ENCODE measurements around the gene NXPH4.

The NXPH4 gene

GRCh38 chr12:57219993-57220754 is 3.6 kb downstream of the NXPH4 start:
- DNase-seq: no peak

GRCh38 chr12:57220770-57221168 is 4.2 kb downstream of the NXPH4 start:
- no peak for DNase-seq

- DNase-seq: no peak
Observed at GRCh38 chr12:57221169-57221917, 4.7 kb downstream of the NXPH4 start.

- DNase-seq: no peak
Observed at GRCh38 chr12:57222286-57223190, 5.9 kb downstream of the NXPH4 start.

GRCh38 chr12:57223191-57224165 is 6.9 kb downstream of the NXPH4 start:
- no peak for DNase-seq

- DNase-seq: no peak
Observed at GRCh38 chr12:57224278-57224972, 7.8 kb downstream of the NXPH4 start.

- no peak for DNase-seq
Observed at GRCh38 chr12:57224973-57225679, 8.5 kb downstream of the NXPH4 start.

GRCh38 chr12:57225680-57226210 is 9.2 kb downstream of the NXPH4 start:
- no peak for DNase-seq

GRCh38 chr12:57226588-57227314 is 10.2 kb downstream of the NXPH4 start:
- DNase-seq: no peak

GRCh38 chr12:57227315-57228115 is 10.9 kb downstream of the NXPH4 start:
- no peak for DNase-seq

- DNase-seq: no peak
Observed at GRCh38 chr12:57229046-57229633, 12.5 kb downstream of the NXPH4 start.

- peak; percentile 79 for DNase-seq
Observed at GRCh38 chr12:57229634-57230380, 13.2 kb downstream of the NXPH4 start, which contains the start of gene SHMT2. Gene SHMT2 (plus strand): TSS chr12:57229711. CDS start chr12:57229779, 68 bp downstream.

- DNase-seq: no peak
Observed at GRCh38 chr12:57230381-57231155, 14.0 kb downstream of the NXPH4 start.

GRCh38 chr12:57231276-57232021 is 14.9 kb downstream of the NXPH4 start:
- DNase-seq: no peak

GRCh38 chr12:57232156-57232756 is 15.7 kb downstream of the NXPH4 start:
- no peak for DNase-seq

Data from NCI-H524 treated with DMSO at 0.1 percent for 48 hours (cell line).